GM19452 (cell line): ENCODE results near the gene ZEB2.

Experiments used
- ATAC-seq: cut with Tn5 transposase; IDR thresholded peaks from one replicate; pipeline ENCODE4 v1.9.1; 2021; ENCODE audit not compliant: unreplicated experiment

The ZEB2 gene

GRCh38 chr2:144472046-144472412, 47.9 kb downstream of the ZEB2 start:
- no peak for ATAC-seq

DNA sequence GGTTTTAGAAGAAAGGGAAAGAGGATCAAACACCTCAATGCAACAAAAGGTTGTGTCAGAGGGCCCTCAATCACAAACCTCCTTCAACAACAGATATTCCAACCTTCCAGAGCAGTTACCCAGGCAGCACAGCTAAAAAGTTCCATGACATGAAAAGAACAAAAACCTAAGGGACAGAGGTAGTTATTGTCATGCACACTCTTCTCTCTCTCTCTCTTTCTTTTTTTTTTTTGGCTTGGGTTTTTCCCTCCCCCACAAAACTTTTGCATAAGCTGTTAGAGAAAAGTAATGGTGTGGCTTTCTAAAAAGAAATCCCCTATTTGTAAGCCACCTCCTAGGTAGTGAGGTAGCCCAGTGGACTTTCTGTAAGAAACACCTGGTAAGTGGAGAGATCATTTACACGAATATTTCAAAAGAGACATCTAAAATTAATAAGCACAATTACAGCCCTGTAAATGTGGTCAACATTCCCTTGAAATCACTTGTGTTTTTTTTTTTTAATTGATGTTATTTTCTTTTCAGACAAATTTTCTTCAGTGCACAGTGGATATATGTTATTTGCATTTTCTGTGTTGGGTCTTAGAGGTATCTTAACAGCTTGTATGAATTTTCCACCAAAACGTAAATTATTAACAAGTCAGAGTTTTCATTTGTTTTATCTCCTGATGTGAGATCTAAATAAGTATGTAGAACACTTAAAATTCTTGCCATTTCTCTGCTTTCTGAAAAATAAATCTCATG, 48.4 kb downstream of the ZEB2 start:
- ATAC-seq = peak; percentile 79

- no peak for ATAC-seq
Measured at GRCh38 chr2:144470816-144471215, 49.1 kb downstream of the ZEB2 start.

DNA sequence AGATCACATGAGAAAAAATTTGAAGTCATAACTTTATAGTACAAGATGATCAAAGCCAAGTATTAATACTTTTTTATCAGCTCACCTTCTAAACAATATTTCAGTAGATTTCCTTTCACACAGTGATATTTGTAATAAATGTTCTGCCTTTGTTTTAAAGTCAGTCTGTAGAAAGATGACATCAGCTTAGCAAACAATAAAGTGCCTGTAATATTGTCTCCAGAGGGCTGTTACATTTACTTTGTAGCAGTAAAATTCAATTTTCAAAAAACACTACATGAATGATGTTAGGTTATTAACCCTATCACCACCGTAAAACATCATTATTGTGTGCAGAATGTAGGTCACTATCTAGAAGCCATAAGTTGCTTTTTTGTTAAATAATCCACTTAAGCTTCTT, 49.6 kb downstream of the ZEB2 start:
- ATAC-seq = no peak

GRCh38 chr2:144469798-144470197, 50.1 kb downstream of the ZEB2 start:
- ATAC-seq = no peak

GRCh38 chr2:144468823-144469595, 50.9 kb downstream of the ZEB2 start:
- ATAC-seq = no peak

DNA sequence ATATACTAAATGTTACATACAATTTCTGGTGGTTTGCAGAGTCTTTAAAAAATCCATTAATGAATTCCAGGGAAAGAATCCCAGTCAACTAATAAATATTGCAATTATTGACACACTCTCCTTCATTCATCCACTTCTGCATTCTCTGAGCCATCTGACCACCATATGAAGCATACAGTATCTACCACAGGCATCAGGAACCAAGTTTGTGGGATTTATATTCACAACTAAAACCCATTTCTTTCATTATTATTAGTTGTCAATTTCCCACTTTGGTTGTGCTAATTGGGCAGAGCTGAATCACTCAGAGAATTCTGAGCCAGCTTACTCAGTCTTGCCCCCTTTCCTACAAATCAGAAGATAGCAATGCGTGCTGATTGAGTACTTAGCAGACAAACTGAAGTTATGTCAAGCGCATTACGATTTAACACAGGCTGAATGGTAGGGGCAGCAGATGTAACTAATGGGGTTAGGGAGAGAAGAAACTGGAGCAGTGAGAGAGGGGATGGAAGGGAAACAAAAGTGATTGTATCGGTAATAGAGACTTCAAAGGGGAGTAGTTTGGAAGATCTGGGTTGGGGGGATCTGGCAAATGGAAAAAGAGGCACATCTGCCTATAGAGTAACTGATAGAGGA, 52.3 kb downstream of the ZEB2 start:
- no peak for ATAC-seq

GRCh38 chr2:144466637-144467036, 53.3 kb downstream of the ZEB2 start:
- no peak for ATAC-seq

DNA sequence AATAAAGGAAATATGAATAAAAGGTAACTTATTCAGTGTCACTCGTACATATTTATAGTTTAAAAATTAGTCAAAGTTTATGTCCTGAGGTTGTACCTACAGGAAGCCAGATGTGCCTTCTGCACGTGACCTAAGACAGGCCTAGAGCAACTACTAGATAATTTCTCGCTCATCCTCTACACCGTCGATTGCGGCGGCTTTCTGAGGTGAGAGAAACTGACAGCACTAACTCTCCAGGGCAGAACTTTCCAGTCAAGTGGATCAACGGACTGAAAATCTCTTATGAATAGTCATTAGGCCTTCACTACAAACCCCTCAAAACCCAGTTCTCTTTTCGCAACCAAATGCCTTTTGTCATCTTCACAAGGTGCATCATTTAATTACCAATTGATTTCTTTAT, 54.2 kb downstream of the ZEB2 start:
- ATAC-seq = no peak

GRCh38 chr2:144464730-144465129, 55.2 kb downstream of the ZEB2 start:
- ATAC-seq = no peak

GRCh38 chr2:144463266-144463665, 56.7 kb downstream of the ZEB2 start:
- ATAC-seq = no peak

GRCh38 chr2:144462266-144462665, 57.7 kb downstream of the ZEB2 start:
- no peak for ATAC-seq

DNA sequence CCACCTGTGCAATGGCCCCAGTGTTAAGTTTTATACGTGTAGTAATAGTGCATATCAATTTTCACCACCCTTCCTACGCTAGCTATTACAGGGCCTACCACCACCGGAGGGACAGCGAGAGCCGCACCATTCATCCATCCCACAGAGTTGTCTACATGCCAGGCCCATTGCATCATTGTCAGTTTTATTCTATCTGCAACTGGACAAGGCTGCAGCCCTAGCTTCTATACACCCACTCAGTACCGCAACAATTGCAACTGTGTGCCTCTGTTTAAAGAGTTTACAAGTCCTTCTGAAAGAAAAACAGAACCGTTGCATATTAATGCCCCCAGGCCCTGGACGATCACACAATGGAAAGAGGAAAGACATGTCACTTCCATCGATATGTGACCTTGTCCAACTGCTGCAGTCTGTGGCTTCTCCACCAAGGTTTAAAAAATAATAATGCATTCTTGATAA, 58.6 kb downstream of the ZEB2 start:
- no peak for ATAC-seq

DNA sequence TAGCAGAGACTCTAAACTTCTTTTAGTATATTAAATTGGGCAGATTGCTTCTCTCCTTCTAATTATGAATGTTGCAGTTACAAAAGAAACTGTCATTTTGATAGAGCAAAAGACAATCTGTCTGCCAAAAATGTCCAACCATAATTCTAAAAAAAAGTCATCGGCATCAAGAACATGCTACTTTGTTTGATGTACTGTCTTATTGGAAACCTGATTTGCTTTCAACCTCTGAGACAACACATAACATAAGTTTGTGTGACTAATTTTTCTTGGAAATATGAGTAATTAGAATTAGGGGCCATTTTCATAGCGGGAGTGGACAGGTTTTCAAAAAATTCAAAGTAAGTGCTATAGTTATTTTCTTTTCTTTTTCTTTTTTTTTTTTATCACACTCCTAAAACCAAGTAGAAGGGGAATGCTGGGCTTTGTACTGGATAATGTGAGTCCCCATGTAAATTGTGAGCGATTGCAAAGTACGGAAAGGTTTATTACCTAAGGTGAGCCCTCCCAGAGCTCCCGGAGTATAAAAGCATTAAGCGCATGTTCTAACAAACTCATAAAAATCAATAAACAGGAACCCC, 59.1 kb downstream of the ZEB2 start:
- ATAC-seq = no peak

GRCh38 chr2:144459937-144460336, 60.0 kb downstream of the ZEB2 start:
- no peak for ATAC-seq

DNA sequence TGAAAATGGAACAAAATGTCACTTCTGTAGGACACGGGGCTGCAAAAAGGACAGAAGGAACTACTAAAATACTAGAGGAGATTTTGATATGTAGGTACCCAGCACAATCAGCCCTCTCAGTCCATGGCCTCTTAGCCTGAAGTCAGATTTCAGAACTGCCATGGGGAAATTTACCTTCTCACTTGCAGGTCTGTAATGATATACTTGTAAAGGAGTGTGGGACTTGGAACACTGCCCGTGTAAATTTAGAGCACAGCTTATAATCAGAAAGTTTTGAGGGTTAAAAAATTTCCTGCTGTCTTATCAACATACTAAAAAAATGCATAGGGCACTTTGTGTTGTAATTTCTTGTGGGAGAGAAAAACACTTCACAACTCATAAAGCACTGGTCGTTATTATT, 60.6 kb downstream of the ZEB2 start:
- ATAC-seq = no peak

- no peak for ATAC-seq
Measured at GRCh38 chr2:144458541-144458940, 61.4 kb downstream of the ZEB2 start.

DNA sequence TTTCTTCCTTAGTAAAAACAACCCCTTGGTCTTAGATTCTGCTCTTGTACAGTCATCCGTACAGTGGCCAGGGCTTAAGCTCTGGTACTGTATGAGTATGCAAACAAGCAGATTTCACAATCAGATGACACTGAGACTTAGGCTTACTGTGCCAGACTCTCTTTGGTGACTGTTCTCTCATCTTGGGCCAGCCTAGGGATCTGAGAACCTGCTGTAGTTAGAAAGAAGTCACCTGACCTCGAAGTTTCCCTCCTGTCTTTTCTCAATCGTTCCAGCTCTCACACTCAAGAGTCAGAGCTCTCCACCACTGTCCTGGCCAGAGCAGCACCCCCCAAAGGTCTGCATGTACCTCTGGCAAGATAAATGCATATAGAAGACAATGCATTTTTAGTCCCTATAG, 63.2 kb downstream of the ZEB2 start:
- ATAC-seq = no peak

DNA sequence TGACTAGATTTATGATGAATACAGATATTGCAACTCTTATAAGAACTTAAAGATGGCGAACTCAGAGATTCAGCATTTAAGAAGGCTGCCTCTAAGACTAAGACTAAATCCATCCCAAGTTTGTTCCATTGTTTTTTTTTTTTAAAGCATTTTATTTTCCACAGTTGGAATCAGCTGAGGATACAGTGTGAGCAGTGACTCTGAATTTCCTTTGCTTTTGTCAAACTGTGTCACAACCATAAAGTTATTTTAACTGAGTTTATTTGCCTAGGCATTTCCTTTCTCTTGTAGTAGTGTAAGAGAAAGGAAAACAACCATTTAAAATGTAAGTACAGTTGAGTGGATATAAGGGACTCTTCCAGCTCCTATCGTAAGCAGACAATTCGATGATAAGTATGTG, 63.9 kb downstream of the ZEB2 start:
- no peak for ATAC-seq

DNA sequence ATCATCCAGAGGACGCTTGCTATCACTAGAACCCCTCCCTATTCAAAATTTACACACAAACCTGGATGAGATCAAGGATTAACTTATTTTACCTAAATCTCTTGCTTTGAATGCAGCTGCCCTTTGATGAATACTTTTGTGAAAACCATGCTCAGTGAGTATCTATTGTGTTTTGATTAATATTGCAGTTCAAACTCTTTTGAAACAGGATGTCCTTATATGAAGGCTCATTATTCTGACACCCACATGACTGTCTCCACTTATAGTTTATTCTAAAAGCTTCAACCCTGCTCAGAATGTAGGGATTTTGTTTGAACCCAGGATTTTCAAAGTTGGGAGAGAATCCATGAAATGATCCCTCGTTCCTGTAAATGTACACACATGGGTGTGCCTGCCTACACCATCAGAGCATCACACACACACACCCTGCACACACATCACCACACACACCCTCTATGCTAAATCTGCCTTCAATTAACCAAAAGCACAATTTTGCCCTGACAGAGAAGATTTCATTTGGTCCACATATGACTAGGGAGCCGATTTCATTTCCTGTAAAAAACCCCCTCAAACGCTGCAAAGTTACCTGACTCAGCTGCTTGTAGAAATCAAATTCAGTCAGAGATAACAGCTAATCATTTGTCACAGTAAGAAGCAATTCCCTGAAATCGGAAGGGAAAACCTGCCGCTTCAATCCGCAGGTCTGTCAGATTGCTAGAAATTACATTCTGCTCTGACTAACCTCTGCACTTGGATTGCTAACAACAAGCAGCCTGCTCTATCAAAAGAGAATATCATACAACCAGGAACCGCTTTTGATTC, 65.2 kb downstream of the ZEB2 start:
- ATAC-seq = no peak
